Medulla oblongata (tissue), 1 donor: ENCODE results near the gene SETBP1.

Experiments used
- DNase-seq: peaks from one replicate; pipeline ENCODE4 v3.0.0-alpha.2; 2015; ENCODE audit errors: extremely low spot score

Gene SETBP1

GRCh38 chr18:44731530-44732237 is 51.0 kb downstream of the SETBP1 start:
- DNase-seq: no peak

DNA sequence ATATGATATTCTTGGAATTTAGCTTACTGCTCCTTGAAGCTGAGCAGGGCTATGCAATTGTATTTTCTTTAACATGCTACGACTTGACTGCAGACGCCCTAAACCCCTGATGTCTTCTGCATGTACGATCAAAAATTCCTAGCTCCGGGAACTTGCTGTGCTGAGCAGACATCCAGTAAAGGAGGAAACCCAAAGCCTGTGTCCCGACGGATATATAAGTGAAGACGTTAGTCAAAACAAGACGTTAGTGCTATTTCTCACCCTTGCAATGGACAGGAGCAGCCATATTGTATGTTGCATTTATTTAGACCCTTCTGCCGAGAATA is 51.5 kb downstream of the SETBP1 start:
- no peak for DNase-seq

GRCh38 chr18:44732599-44732998 is 51.9 kb downstream of the SETBP1 start:
- no peak for DNase-seq

DNA sequence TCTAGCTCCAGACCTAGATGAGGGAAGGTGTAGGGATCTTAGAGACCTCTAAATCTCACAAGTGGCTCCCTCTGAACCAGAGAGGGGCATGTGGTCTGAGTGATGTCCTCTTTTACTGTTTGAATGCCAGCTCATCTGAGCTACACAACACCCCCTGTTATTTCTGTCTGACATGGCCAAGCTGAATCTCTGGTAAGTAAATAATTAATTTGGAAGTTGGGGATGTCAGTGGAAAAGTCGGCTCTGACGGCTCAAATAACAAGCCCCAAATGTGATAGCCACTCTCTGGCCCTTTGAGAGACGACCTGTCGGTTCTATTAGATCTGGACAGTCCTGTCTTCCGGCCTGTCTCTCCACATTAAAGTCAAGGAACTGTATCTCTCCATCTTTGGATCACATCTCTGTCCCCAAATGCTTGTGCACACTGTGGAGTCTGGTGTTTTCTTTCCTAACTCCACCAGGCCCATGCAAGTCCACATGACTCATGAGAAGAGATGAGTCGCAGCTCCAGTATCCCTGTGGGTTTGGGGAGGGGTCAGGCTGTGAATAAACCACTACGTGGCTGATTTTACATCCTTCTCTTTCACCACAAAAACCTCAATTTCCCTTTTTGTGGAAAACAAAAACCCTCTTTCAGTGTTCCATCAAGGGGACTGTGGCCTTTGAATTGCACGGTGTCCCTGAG is 52.5 kb downstream of the SETBP1 start:
- peak; percentile 68 for DNase-seq

DNA sequence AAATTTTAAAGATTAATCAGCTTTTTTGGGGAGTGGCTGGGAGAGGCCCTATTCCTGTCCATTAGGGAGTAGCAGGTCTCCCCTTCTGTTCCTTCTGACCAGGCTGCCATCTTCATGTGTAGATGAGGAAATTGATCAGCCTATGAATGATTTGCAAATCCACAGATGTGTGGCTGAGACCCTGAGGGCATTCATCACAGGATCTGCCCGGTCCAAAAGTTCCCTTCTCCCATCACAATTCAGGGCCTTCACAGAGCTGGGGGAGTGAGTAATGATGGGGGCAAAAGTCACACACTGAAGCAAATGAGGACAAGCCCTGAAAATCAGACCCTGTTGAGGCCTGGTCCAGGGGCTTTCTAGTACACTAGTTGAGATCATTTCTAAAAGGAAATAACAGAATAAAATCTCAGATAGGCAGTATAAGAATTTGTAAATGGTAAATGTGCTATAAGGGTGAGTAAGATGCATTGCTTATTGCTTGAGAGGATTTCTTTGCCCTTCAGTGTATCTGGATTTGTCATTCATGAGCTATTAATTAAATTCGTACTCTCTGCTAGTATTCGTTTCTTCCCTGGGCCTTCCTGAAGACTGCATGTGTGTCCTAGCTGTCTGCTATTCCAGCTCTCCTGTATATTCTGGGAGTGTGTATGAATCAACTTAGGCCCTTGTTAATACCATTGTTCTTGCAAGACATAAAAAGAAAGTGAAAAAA is 53.2 kb downstream of the SETBP1 start:
- no peak for DNase-seq

- DNase-seq: no peak
These were observed 54.4 kb downstream of the SETBP1 start for GRCh38 chr18:44735096-44735495.

- no peak for DNase-seq
These were observed 56.1 kb downstream of the SETBP1 start for GRCh38 chr18:44736664-44737380.

DNA sequence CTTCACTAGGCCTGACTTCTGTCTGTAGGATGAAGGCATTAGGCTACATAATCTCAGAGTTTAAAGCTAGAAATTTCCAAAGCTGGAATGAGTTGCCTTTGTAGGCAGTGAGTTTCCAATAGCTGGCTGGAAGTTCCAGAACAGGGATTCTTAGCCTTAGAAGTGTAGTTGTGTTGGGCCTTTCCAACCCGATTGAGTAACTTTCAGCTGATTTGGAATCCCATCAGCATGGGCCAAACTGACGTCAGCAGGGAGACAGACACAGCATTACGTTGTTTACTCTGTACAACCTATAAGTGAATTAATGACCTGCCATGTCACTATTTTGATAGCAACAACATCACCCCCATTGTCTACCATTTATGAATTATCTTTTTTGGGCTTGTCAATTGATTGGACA is 56.9 kb downstream of the SETBP1 start:
- no peak for DNase-seq

DNA sequence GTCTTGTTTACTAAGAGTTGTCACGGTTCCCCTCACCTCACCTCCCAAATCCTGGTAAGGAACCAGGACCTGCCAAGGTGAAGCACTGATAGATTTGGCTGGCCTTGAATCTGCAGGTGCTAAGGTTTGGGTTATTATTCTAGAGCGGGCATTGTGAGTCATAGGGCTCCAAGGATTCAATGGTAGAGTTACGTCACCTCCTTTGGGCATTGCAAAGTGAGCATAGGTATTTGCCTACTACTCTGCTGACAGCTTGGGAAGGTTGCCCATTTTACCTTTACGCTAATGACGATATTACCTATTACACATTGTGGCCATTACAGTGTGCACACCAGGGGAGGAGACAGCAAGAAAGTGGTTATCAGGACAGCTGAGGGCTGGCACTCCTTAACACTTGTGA is 59.3 kb downstream of the SETBP1 start:
- no peak for DNase-seq

DNA sequence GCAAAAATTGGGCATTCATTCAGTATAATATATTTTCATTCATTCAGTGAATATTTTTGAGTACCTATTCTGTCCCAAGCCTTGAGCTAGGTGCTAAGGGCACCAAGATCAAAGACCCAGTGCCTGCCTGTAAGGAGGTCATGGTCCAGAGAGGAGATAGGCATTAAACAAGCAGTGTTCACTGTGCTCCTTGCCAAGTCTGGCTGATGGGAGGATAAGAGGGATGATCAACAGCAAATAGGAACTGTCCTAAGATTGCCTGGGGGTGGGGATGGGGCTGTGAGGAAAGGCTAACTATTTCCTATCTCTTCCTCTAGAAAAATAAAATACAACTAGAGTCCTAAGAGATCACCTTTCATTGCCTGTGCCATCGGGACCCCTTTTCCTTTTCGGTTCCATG is 60.4 kb downstream of the SETBP1 start:
- no peak for DNase-seq

DNA sequence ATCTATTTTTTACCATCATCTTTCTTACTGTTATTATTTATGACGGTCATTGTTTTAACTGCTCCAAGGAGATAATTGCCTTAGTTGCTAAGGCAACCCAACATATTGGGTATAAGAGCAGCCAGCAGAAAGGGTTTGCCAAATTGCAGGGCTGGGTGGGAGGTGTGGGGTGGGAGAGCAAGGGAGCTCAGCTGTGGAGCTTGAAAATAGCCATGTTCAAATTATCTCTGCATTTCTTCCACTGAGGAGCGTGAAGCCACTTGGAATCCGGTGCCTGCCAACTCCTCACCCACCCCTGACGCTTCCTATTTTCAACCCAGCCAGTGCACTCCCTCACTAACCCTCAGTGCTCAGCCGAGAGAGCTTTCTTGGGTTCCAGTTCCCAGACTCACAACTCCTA is 60.8 kb downstream of the SETBP1 start:
- no peak for DNase-seq

DNA sequence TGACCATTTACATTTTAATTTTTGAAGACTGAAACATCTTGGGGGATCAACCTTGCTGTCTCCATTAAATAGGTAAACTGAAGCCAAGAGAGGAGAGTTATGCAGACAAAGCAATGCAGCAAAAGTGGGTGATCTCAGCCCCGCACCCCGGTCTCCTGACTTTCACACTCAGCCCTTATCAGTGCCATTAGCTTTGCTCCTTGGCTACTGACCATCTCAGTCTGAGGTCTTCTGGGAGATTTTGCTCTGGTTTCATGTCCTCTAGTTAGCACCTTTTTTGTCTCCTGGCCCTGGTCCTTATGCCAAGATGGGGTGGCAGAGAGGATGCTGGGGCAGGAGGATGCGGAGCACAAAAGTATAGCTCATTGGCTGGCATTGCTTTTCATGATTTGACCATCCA is 61.4 kb downstream of the SETBP1 start:
- no peak for DNase-seq

DNA sequence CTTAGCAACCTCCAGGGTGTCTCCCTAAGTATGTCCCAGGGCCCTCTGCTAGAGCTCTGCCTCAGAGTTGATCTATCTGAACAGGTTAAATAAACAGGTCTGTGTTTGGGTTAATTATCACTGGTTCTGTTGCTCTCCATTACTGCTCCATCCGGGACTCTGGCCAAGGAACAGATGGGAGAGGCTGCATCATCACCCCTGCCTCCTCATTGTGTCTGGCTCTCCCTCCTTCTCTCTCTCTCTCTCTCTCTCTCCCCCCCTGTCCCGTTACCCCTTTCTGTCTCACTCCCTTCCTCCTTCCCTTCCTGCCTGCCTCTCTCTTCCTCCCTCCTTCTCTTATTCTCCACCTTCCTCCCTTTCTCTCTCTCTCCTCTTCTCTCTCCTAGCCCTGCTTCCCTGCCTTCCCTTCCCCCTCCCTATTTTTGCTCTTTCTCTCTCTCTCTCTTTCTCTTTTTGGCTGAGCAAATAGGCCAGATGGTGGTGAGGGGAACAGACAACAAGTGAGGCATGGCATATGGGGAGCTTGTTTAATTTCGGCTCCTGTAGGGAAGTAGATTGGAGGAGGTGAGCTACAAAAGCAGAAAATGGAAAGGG is 62.1 kb downstream of the SETBP1 start:
- DNase-seq: peak; percentile 75

- DNase-seq: no peak
These were observed 62.9 kb downstream of the SETBP1 start for GRCh38 chr18:44743631-44744030.

DNA sequence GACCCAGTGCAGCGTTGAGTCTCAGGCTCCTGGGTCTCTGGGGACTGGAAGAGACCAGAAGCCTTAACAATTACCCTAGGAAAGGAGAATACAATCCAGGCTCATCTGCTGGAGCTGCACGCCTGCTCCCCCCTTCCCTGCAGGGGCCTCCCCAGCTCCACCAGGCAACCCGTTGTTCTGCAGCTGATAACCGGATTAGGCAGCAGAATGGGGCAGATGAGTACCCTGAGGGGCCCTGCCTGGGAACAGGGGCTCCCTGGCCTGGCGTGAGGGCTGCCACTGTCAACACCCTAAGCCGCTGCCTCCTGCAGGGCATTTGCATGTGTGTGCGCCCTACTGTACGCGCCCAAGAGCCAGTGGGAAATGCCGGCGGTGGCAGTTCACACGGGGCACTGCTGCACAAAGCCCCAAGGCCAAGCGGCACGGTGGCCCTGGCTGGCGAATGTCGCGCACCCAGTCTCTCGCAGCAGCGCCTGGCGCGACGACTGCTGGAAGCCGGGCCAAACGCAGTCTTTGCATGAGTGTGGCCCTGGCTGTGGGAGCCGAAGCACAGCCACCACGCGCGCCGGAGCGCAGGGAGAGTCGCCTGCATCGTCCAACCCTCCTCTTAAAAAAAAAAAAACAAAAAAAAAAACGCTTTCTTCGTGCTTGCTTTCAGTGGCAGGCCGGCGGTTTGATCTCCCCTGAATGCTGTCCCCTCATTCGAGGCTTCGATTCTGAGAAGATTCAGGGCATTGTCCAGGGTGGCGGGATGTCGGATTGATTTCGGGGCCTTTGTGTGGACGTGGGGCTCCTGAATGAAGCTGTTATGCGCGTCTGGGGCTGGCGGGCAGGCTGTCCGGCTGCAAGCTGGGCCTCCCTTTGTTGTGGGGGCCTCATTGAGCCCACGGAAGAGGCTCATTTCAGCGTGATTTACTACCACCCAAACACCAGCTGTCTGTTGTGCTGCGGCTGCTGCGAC is 63.8 kb downstream of the SETBP1 start:
- DNase-seq: peak; percentile 69

DNA sequence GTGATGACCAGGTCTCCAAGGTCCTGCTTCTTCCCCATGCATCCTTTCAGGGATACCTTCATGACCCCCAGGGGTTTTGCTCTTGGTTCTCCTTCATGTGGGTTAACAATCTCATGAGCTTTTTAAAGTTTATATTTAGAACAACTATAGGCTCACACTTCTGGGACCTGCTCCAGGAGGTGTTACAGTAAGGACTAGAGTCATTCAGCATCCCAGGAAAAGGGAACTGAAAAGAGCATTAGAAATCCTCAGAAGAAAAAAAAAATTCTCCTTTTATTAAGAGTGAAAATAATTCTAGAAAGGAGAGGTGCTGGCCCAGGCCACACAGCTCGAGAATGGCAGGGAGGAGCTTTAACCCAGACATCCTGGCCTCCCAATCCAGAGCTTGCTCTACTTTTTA is 66.5 kb downstream of the SETBP1 start:
- DNase-seq: no peak

- no peak for DNase-seq
These were observed 67.9 kb downstream of the SETBP1 start for GRCh38 chr18:44748582-44748981.

- no peak for DNase-seq
These were observed 70.1 kb downstream of the SETBP1 start for GRCh38 chr18:44750774-44751173.

DNA sequence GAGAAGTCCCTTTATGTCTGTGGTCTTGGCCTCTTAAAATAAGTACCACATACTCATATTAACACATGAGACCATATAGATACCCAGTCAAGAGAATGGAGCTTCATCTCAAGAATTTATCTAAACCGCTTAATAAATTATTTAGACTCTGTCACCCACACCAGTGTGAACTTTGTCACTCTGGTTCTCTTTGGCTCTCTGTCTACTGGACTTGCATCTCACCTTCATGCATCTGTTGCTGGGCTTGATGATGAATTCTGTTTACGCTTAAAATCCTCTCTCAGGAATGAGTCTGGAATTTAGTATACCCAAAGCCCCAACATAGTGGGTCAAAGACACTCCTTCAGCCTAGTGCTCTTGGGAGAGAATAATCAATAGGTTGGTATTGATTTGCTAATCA is 73.9 kb downstream of the SETBP1 start:
- DNase-seq: no peak

- peak; percentile 85 for DNase-seq
These were observed 78.4 kb downstream of the SETBP1 start for GRCh38 chr18:44758861-44759631.
